ENCODE results near the gene SKI. TPM values are rescaled to one million over a fixed set of nuclear protein-coding genes. Genes with fewer than 3 reads are reported as not detected.

The SKI gene
- total RNA-seq, 2 experiments from 2014 or later = 4.7 to 11.7 TPM

GRCh38 chr1:2252423-2252822 is 24.3 kb downstream of the SKI start:
- BruUV-seq (replicated peaks) = no TSS peak
- Histone ChIP-seq H3K27ac (ENCODE audit: low read depth, low read length, poor library complexity, severe bottlenecking) (no peak overlapping the region), H3K4me2 (ENCODE audit: low read length) (no peak overlapping the region), H3K79me2 (ENCODE audit: insufficient read depth, low read depth, low read length) (no peaks in the 10 kb centered on the region), H2AFZ (ENCODE audit: low read length) (no peak overlapping the region), H3K4me3 (ENCODE audit: low read depth, low read length, poor library complexity, severe bottlenecking) (no peak overlapping the region), H4K20me1 (ENCODE audit: insufficient read depth, low read length) (no peaks in the 10 kb centered on the region), H3K36me3 (ENCODE audit: insufficient read depth, low read length) (peaks cover 7% of the 10 kb centered on the region), H3K4me1 (ENCODE audit: insufficient read depth, low read length, poor library complexity, severe bottlenecking) (peaks cover 23% of the 10 kb centered on the region), H3K9me2 (ENCODE audit: insufficient read depth, low read length) (no peaks in the 10 kb centered on the region), H3K9me3 (ENCODE audit: low read length) (peaks cover 23% of the 10 kb centered on the region)
- TF ChIP-seq EZH2phosphoT487 (IDR thresholded peaks at IDR 0.05; ENCODE audit: borderline replicate concordance, low read depth, low read length) = no peak
- TF ChIP-seq CTCF (conservative IDR thresholded peaks at IDR 0.05; ENCODE audit: low read length) = no peak
- intact Hi-C loops (cut with micrococcal nuclease; ENCODE audit: unreplicated experiment) = no loop called here
- ChIA-PET CTCF (ENCODE audit: unreplicated experiment) (no interaction called here), POLR2A (no interaction called here)
- DNase-seq (ENCODE audit: low spot score) = no peak

- peaks cover 26% of the 10 kb centered on the region for H3K4me1 ChIP-seq (ENCODE audit: insufficient read depth, low read length, poor library complexity, severe bottlenecking)
- no peak overlapping the region for H2AFZ ChIP-seq (ENCODE audit: low read length)
- DNase-seq (ENCODE audit: low spot score) = no peak
- ChIA-PET CTCF (ENCODE audit: unreplicated experiment) (no interaction called here), POLR2A (no interaction called here)
- H3K4me3 ChIP-seq (ENCODE audit: low read depth, low read length, poor library complexity, severe bottlenecking) = no peak overlapping the region
- H3K79me2 ChIP-seq (ENCODE audit: insufficient read depth, low read depth, low read length) = no peaks in the 10 kb centered on the region
- intact Hi-C loops (cut with micrococcal nuclease; ENCODE audit: unreplicated experiment) = no loop called here
- peaks cover 23% of the 10 kb centered on the region for H3K9me3 ChIP-seq (ENCODE audit: low read length)
- no TSS peak for BruUV-seq (replicated peaks)
- H3K36me3 ChIP-seq (ENCODE audit: insufficient read depth, low read length) = peaks cover 7% of the 10 kb centered on the region
- no peaks in the 10 kb centered on the region for H4K20me1 ChIP-seq (ENCODE audit: insufficient read depth, low read length)
- H3K9me2 ChIP-seq (ENCODE audit: insufficient read depth, low read length) = no peaks in the 10 kb centered on the region
- no peak overlapping the region for H3K4me2 ChIP-seq (ENCODE audit: low read length)
- TF ChIP-seq EZH2phosphoT487 (IDR thresholded peaks at IDR 0.05; ENCODE audit: borderline replicate concordance, low read depth, low read length) (no peak), CTCF (conservative IDR thresholded peaks at IDR 0.05; ENCODE audit: low read length) (no peak)
- H3K27ac ChIP-seq (ENCODE audit: low read depth, low read length, poor library complexity, severe bottlenecking) = no peak overlapping the region
Measured at GRCh38 chr1:2253036-2253796, 25.1 kb downstream of the SKI start.

GRCh38 chr1:2253797-2254480 is 25.8 kb downstream of the SKI start:
- no peak for DNase-seq (ENCODE audit: low spot score)
- Histone ChIP-seq H3K4me2 (ENCODE audit: low read length) (no peak overlapping the region), H3K36me3 (ENCODE audit: insufficient read depth, low read length) (peaks cover 7% of the 10 kb centered on the region), H3K27ac (ENCODE audit: low read depth, low read length, poor library complexity, severe bottlenecking) (no peak overlapping the region), H2AFZ (ENCODE audit: low read length) (no peak overlapping the region), H3K79me2 (ENCODE audit: insufficient read depth, low read depth, low read length) (no peaks in the 10 kb centered on the region), H3K4me3 (ENCODE audit: low read depth, low read length, poor library complexity, severe bottlenecking) (no peak overlapping the region), H4K20me1 (ENCODE audit: insufficient read depth, low read length) (no peaks in the 10 kb centered on the region), H3K4me1 (ENCODE audit: insufficient read depth, low read length, poor library complexity, severe bottlenecking) (peaks cover 33% of the 10 kb centered on the region), H3K9me3 (ENCODE audit: low read length) (peaks cover 23% of the 10 kb centered on the region), H3K9me2 (ENCODE audit: insufficient read depth, low read length) (no peaks in the 10 kb centered on the region)
- BruUV-seq (replicated peaks) = no TSS peak
- intact Hi-C loops (cut with micrococcal nuclease; ENCODE audit: unreplicated experiment) = no loop called here
- ChIA-PET CTCF (ENCODE audit: unreplicated experiment) (no interaction called here), POLR2A (no interaction called here)
- TF ChIP-seq EZH2phosphoT487 (IDR thresholded peaks at IDR 0.05; ENCODE audit: borderline replicate concordance, low read depth, low read length) (no peak), CTCF (conservative IDR thresholded peaks at IDR 0.05; ENCODE audit: low read length) (no peak)

All from OCI-LY7 (cell line).